Tongue (tissue), 2 donors: ENCODE measurements around the gene DUSP28. TPM values are rescaled to one million over a fixed set of nuclear protein-coding genes. Genes with fewer than 3 reads are reported as not detected.

ENCODE experiments used
- DNase-seq: peaks from one replicate; pipeline ENCODE4 v3.0.0-alpha.2; 2015
- total RNA-seq: library from RNA; depleted of rRNA; stranded (reverse); fragments of >200 nt; gene quantifications from one replicate; pipeline ENCODE4 v1.2.3, GENCODE V29; 2014

Gene DUSP28
- total RNA-seq, 1 donor from 2014 or later: 5.7 TPM

DNA sequence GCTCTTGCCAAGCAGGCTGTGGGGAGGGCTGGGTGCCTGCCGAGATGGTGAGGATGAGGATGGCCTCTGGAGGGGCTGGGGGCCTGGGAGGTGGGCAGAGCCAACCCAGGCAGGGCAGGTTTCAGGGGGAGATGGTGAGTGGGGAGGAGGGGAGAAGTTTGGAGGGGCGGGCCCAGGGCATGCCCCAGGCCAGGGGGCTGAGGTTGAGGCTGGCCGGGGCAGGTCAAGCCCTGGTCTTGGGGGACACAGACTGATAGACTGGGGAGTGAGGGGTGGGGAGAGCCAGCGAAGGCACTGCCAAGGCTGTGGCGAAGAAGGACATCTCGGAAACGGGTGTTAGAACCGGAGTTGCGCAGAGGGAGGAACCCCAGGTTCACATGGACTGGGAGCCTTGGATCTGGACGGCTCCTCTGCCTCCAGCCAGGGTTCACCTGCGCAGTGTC is 39.0 kb downstream of the DUSP28 start:
- DNase-seq: no peak

DNA sequence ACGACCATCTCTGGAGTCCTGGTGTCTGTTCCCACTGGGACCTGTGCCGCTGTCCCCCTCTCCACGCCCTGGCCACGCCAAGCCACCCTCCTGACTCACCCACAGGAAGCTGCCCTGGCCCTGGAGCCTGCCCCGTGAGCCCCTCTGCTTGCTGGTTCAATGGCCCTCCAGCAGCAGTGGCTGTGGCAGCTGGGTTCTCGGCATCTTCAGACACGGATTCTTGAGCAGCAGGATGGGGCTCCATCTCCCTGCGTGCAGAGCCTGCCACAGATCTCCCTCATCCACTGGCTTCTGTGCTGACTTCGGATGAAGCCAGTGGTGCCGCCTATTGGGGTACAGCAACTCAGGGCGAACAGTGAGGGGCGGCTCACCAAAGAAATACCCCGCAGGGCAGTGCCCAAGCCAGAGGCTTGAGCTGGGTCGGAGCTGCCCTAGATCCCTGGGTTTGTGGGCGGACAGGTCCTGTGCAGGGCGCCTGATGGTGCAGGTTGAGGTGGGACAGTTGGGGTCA is 40.3 kb downstream of the DUSP28 start:
- no peak for DNase-seq

DNA sequence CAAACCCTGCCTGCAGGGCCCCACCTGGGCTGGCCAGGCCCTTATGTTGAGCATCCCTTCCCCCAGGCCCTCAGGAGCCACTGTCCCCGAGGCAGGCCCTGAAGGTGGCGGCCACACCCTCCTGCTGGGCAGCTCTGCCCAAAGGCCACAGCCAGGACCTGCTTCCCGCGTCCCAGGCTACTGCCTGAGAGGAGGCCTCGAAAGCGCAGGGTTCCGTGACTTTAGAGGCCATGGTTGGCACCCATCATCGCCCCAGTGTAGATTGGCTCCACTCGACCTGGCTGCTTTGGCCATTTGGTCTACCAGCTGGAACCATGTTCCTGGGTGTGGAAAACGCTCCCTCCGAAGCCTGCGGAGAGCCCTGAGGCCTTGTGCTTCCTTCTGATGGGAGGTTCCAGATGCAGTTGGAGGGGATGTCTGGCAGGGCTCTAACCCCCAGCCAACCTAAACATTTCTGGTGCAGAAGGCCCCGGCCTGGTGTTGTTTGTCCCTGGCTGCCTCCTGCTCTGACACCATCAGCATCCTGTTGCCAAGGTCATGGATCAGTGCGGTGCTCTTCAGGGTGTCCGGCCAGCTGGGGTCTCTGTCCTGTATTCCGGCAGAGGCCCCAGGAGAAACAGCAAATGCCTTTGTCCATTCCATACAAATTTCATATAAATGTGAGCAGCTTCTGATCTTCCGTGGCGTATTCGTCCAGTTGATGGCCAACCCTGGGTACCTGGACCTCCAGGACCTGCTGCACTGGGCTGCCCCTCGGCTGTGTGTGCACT is 41.1 kb downstream of the DUSP28 start:
- DNase-seq: no peak

DNA sequence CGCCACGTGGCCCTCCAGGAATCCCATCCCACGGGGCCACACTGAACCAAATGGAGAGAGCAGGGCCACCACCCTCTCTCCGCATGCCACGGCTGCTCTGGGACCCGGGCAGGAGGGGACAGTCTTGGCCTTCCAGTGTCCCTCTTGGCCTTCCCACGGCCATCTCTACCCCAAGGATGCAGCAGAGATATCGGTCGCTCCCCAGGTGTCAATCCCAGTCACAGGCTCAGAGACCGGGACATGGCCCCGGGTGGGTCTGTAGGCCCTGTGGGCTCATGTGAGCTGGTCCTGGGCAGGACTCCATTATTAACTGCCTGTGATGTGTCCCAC is 41.6 kb downstream of the DUSP28 start:
- DNase-seq: no peak

DNA sequence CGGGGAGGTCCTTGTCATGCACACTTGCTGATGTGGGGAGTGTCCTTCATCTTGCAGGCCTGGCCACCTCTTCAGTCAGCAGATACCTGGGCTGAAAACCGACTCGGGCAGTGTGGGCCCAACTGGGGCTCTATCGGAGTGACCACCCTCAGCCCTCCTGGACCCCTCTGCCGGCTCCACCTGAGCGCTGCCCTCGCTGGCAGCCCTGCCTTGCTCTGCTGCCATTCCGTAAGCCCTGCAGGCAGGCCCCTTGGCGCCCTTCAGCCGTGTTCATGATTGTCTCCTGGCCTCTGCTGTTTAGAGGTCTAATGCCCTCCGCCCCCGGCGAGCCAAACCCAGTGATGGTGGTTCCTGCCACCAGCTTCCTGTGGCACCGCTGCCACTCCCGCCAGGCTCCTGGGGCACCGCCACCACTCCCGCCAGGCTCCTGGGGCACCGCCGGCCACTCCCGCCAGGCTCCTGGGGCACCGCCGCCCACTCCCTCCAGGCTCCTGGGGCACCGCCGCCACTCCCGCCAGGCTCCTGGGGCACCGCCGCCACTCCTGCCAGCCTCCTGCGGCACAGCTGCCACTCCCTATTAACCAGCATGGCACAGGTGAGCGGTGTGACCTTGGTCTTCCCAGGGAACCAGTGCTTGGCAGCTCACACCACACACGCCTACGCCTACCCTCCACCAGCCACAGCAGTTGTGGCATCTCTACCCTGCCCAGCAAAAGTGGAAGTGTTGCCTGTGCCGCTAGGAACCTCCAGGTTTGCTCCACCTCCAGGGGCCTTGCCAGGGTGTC is 42.3 kb downstream of the DUSP28 start:
- no peak for DNase-seq

DNA sequence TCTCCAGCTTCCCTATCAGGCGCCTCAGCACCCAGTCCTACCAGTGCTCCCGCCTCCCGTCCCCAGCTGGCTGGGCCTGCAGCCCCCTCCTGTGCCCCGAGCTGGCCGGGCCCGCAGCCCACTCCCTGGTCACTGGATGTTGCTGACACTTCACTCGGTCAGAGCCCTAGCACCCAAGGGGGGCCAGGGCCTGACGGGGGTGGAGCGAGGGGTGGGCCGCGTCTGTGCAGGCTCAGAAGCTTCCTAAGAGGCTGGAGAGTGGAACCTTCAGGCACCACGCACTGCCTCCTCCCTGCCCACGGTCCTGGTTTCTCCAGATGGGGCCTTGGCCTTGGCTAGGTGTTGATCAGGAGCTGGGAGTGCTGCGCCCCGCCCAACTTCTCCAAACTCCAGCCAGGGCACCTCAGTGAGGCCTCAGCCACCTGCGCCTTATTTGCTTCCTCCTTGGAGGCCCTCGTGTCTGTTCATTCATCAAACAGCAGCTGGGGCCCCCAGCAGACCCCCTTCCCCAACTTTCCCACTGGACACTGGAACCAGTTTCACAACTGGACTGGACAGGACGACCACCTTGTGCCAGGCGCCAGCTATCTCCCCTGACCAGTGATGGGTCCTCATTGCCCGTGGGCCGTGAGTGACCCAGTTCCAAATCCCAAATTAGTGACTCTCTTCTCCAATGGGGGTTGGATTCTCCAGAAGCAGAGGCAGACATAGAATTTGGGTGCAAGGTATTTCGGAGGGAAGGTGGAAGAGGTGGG is 43.1 kb downstream of the DUSP28 start:
- DNase-seq: no peak

DNA sequence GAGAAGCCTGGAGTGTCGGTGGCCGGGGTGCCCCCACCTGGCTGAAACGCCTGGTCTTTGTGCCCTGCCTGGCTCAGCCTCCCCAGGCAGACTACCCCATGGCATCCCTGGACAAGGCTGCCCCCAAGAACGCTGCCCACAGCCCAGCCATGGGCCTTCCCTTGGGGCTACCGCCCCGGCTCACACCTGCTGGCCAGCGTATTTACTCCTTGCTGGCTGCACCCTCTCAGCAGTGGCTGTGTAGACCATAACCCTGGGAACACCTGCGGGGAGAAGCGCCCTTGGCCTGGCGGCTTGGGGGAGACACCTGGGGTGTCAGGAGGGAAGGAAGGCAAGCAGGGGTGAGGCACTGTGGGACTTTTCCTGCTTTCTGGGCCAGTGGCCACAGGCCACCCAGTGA is 43.7 kb downstream of the DUSP28 start:
- no peak for DNase-seq

DNA sequence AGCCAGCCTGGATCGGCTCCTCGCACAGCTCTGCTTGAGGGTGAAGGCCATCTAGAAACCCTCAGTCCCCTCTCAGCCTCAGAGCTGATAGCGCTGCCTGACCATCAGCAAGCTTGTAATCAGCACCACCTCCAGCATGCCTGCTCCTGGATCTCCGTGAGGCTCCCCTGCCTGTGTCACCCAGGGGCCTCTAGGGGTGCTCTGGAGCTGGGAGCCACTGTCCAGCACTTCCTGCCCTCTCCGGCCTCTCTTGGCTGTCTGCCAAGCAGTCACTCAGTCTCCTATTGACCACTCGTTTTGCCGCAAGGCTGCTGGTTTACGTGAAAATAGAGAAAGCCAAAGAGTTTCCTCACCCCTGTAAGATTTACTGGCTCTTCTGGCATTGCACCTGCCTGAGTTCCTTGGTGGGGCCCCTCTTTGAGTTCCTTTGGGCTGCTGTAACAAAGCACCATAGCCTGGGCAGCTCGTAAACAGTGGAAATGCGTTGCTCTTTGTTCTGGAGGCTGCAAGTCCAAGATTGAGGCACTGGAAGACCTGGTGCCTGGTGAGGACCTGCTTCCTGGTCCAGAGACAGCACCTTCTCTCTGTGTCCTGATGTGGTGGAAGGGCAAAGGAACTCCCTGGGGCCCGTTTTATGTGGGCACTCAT is 44.3 kb downstream of the DUSP28 start:
- peak; percentile 65 for DNase-seq

DNA sequence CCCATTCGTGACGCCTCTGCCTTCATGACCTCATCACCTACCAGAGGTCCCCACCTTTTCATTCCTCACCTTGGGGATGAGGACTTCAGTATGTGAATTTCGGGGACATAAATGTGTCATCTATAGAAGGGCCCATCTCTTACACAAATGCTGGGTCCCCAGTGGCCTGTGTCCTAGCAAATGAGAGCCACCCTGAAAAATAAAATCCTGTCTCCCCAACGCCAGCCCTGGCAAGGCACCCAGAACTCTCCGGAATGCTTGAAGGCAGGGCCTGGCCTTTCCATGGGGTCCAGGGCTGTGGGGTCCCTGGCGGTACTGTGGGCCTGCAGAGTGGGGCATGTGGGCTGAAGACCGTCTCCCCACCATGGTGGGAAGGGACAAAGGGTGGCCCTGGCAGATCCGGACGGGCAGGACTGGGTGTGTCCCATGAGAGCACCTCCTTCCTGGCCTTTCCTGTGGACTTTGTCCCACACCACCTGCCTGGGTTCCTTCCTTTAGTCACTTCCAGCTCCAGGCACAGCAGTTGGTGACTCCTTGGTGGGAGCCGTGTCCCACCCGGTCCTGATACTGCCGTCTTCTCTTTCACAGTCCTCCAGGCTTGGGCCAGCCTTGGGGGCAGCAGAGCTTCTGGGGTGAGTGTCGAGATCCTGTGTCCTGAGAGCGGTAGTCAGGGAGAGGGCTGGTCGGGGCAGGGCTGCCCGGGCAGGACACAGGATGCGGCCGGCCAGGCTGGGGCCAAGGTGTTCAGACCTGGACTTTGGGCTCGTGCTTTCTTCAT is 45.0 kb downstream of the DUSP28 start:
- no peak for DNase-seq

DNA sequence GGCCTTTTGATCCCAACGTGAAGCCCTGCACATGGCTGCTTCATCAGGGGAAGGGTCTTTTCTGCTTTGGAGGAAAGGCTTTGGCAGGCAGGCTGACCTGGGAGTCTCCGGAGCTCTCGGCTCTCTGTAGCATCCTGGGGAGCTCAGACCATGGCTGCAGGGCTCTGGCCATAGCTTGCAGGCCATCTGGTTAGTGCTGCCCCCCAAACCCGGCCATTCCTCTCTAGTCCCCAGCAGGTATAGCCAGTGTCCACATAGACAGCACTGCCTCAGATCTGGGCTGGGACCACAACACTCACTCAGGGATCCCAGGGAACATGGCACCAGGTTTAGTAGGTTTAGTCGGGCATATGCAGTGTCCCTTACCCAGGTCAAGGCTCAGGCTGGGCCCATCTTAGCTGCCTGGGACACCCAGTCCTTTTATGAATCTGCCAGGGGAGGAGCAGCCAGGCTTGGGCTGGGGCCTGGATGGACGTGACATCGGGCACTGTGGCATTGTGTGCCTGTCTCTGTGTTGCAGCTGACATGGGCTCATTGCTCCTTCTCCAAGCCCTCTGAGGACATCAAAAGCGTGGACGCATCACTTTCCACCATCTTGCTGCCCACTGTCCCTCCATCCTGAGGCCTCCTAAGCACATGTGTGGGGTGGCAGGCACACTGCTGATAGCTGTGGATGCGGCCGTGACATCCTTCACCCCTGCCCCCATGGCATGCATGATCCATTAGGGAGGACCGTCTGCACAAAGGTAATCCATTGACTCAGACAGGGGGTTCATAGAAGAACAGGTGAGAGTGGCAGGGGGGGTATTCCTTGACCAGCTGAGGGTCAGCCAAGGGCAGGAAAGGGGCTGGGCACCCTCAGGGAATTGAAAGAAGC is 45.9 kb downstream of the DUSP28 start:
- DNase-seq: no peak

DNA sequence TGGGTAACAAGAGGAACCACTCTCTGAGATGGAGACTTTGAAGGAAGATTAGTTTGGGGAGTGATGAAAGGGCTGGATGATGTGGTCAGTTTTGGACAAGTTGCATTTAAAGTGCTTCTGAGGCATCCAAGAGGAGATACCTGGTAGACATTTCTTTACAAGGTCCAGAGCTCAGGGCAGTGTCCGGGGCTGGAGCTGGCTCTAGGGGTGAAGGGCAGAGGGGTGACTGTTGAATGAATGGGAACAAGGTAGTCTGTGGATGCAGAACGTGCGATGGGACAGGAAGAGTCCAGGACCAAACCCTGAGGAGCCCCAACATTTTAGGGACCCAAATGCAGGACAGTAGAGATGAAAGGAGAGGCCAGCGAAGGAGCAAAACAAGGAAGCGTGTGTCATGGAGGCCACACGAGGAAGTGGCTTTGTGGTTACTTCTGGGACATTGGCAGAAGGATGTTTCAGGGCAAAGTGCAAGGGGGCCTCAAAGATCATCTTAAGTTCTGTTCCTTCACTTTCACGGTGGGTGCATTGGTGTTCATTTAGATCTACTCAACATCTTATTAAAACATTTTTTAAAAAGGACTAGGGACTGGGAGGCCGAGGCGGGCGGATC is 51.5 kb downstream of the DUSP28 start:
- DNase-seq: no peak

Other genes starting within 250 kb of the DUSP28 start
- 133 TPM for gene GPC1, start 124.7 kb upstream of the DUSP28 start, total RNA-seq
- gene ANKMY1, start 2.4 kb upstream of the DUSP28 start, total RNA-seq: 6.6 TPM
- gene RNPEPL1, start 8.1 kb downstream of the DUSP28 start, total RNA-seq: 37.4 TPM
- gene CAPN10, start 26.4 kb downstream of the DUSP28 start, total RNA-seq: 24.3 TPM
- gene GPR35, start 65.1 kb downstream of the DUSP28 start, total RNA-seq: 1.1 TPM
- gene AQP12B, start 122.5 kb downstream of the DUSP28 start, total RNA-seq: not detected
- gene AQP12A, start 131.5 kb downstream of the DUSP28 start, total RNA-seq: not detected